Small intestine (tissue), 7 donors: Measurements from ENCODE around the gene PLXDC1. TPM values are rescaled to one million over a fixed set of nuclear protein-coding genes. Genes with fewer than 3 reads are reported as not detected.
A peak's percentile ranks its signal among the peaks of the same experiment; 100 is the strongest.
"Not testable (repeated sequence)": the region's sequence is repeated elsewhere in the genome, so short reads cannot be mapped to it uniquely, and the experiment has no call there.

Experiments
- DNase-seq, 2 donors: peaks; one replicate each; pipeline versions ENCODE4 v3.0.0 to v3.0.0-alpha.2; 2013
- FAIRE-seq: peaks from 2 replicates; lab custom pipeline; 2012; peaks lifted over from hg19 to GRCh38; lab: Jason Lieb, UNC
- H3K27ac ChIP-seq, 3 donors: one replicate each; pipeline ENCODE4 v1.5.1; 2013; ENCODE audit warnings: low read length in 2 of 3, mild to moderate bottlenecking in 2 of 3, control low read depth in 1 of 3, inconsistent platforms in 1 of 3, low read depth in 1 of 3, moderate library complexity in 1 of 3
- H3K27me3 ChIP-seq, 3 donors: one replicate each; pipeline ENCODE4 v1.6.1; 2013; ENCODE audit warnings: low read length in 3 of 3, inconsistent platforms in 1 of 3; ENCODE audit not compliant: control insufficient read depth in 3 of 3, insufficient read depth in 3 of 3
- H3K36me3 ChIP-seq, 3 donors: one replicate each; pipeline ENCODE4 v1.6.1; 2013; ENCODE audit warnings: low read length in 3 of 3, inconsistent platforms in 1 of 3, low read depth in 1 of 3, mild to moderate bottlenecking in 1 of 3, moderate library complexity in 1 of 3; ENCODE audit not compliant: control insufficient read depth in 3 of 3, insufficient read depth in 2 of 3
- H3K4me1 ChIP-seq, 3 donors: one replicate each; pipeline ENCODE4 v1.6.1; 2013; ENCODE audit warnings: low read length in 2 of 3, inconsistent platforms in 1 of 3, low read depth in 1 of 3, mild to moderate bottlenecking in 1 of 3, moderate library complexity in 1 of 3; ENCODE audit not compliant: control insufficient read depth in 3 of 3, insufficient read depth in 2 of 3
- H3K4me3 ChIP-seq, 3 donors: one replicate each; pipeline ENCODE4 v1.5.1; 2013; ENCODE audit warnings: low read length in 3 of 3, control low read depth in 1 of 3, inconsistent platforms in 1 of 3, low read depth in 1 of 3, mild to moderate bottlenecking in 1 of 3, moderate library complexity in 1 of 3
- H3K9me3 ChIP-seq, 2 donors: one replicate each; pipeline ENCODE4 v1.6.1; 2013; ENCODE audit warnings: low read depth in 1 of 2, low read length in 1 of 2; ENCODE audit not compliant: control insufficient read depth in 2 of 2, insufficient read depth in 1 of 2
- WGBS, 3 donors: extraction: QIAGEN DNeasy Blood & Tissue Kit; methylation state at CpG; one replicate each; pipeline ENCODE4 v1.1.7; 2013; 5-methylcytosine and 5-hydroxymethylcytosine counted together
- polyA plus RNA-seq, 4 donors: library from polyadenylated mRNA; stranded (reverse) in 3 of 4; unstranded in 1 of 4; fragments of 200-250 nt in 3 of 4; fragments of 120-200 nt in 1 of 4; gene quantifications; one replicate each; pipeline versions ENCODE4 v1.2.1 to v1.2.3, GENCODE V29; 2013
- donor health status: healthy with polysubstance abuse.
- donor health status: control.
- donor health status: control.
- donor health status: Bipolar disorder and iron deficiency.
- donor health status: healthy.

PLXDC1 gene
- polyA plus RNA-seq, 4 donors: 2.1 to 12.7 (median 3.4) TPM

GRCh38 chr17:39125143-39125875 is 26.1 kb downstream of the PLXDC1 start:
- WGBS, 3 donors: 90 to 91% (median 90%) methylated on average over 2 of the region's 2 CpGs

GRCh38 chr17:39123627-39124026 is 27.8 kb downstream of the PLXDC1 start:
- 78 to 83% (median 82%) methylated on average over 9 of the region's 9 CpGs for WGBS, 3 donors
- FAIRE-seq (no peak), DNase-seq (no peak)

More at GRCh38 chr17:39125143-39125875, 26.1 kb downstream of the PLXDC1 start:
- H3K36me3 ChIP-seq: no peaks in the 10 kb centered on the region
- DNase-seq (no peak), FAIRE-seq (no peak)
- H3K4me3 ChIP-seq: no peak overlapping the region
- no peaks in the 10 kb centered on the region for H3K4me1 ChIP-seq
- no peaks in the 10 kb centered on the region for H3K9me3 ChIP-seq
- H3K27ac ChIP-seq: no peak overlapping the region
- no peaks in the 10 kb centered on the region for H3K27me3 ChIP-seq

GRCh38 chr17:39122991-39123390 is 28.4 kb downstream of the PLXDC1 start:
- no peak for FAIRE-seq
- DNase-seq: no peak
- no peaks in the 10 kb centered on the region for H3K9me3 ChIP-seq
- no peaks in the 10 kb centered on the region for H3K4me1 ChIP-seq
- no peaks in the 10 kb centered on the region for H3K27me3 ChIP-seq
- no peak overlapping the region for H3K4me3 ChIP-seq
- no peak overlapping the region for H3K27ac ChIP-seq
- H3K36me3 ChIP-seq: no peaks in the 10 kb centered on the region
- WGBS, 3 donors: 83 to 92% (median 90%) methylated on average over 7 of the region's 7 CpGs

More at GRCh38 chr17:39123627-39124026, 27.8 kb downstream of the PLXDC1 start:
- no peaks in the 10 kb centered on the region for H3K9me3 ChIP-seq
- H3K4me3 ChIP-seq: no peak overlapping the region
- no peaks in the 10 kb centered on the region for H3K27me3 ChIP-seq
- no peaks in the 10 kb centered on the region for H3K4me1 ChIP-seq
- H3K36me3 ChIP-seq: no peaks in the 10 kb centered on the region
- H3K27ac ChIP-seq: no peak overlapping the region

GRCh38 chr17:39121919-39122318 is 29.5 kb downstream of the PLXDC1 start:
- FAIRE-seq, H3K4me1 ChIP-seq, H3K36me3 ChIP-seq, H3K4me3 ChIP-seq, H3K27ac ChIP-seq, H3K27me3 ChIP-seq, DNase-seq, H3K9me3 ChIP-seq: not testable (repeated sequence)
- 88 to 96% (median 92%) methylated on average over 8 to 10 of the region's 10 CpGs for whole genome bisulfite sequencing, 3 donors

- Histone ChIP-seq H3K36me3 (no peaks in the 10 kb centered on the region), H3K27me3 (peaks cover 0 to 3% (median 0%) of the 10 kb centered on the region in 3 donors), H3K4me3 (no peak overlapping the region), H3K9me3 (peaks cover 0 to 3% of the 10 kb centered on the region in 2 donors), H3K4me1 (no peaks in the 10 kb centered on the region), H3K27ac (no peak overlapping the region)
- FAIRE-seq (no peak), DNase-seq (no peak)
- WGBS, 3 donors: 87 to 95% (median 89%) methylated on average over 5 of the region's 5 CpGs
These were observed 32.6 kb downstream of the PLXDC1 start for GRCh38 chr17:39118674-39119419.

GRCh38 chr17:39116224-39116623 is 35.2 kb downstream of the PLXDC1 start:
- DNase-seq (no peak), FAIRE-seq (no peak)
- WGBS, 3 donors: 63 to 93% (median 81%) methylated on average over 3 of the region's 3 CpGs
- Histone ChIP-seq H3K27me3 (peaks cover 0 to 4% (median 0%) of the 10 kb centered on the region in 3 donors), H3K36me3 (no peaks in the 10 kb centered on the region), H3K27ac (no peak overlapping the region), H3K9me3 (peaks cover 0 to 4% of the 10 kb centered on the region in 2 donors), H3K4me3 (no peak overlapping the region), H3K4me1 (no peaks in the 10 kb centered on the region)

- 12 to 48% (median 40%) methylated on average over 5 of the region's 5 CpGs for whole genome bisulfite sequencing, 3 donors
- H3K9me3 ChIP-seq: peaks cover 0 to 4% of the 10 kb centered on the region in 2 donors
- FAIRE-seq: no peak
- H3K4me3 ChIP-seq: no peak overlapping the region
- peaks cover 0 to 9% (median 0%) of the 10 kb centered on the region in 3 donors for H3K27me3 ChIP-seq
- H3K36me3 ChIP-seq: no peaks in the 10 kb centered on the region
- H3K4me1 ChIP-seq: peaks cover 0 to 2% (median 0%) of the 10 kb centered on the region in 3 donors
- DNase-seq: peak in 1 of 2 donors; percentile 27
- peak overlapping the region in 1 of 3 donors; percentile 0 for H3K27ac ChIP-seq
These were observed 36.3 kb downstream of the PLXDC1 start for GRCh38 chr17:39115135-39115534.

GRCh38 chr17:39114723-39115122 is 36.7 kb downstream of the PLXDC1 start:
- peak overlapping the region in 1 of 3 donors; percentile 5 for H3K27ac ChIP-seq
- 72 to 91% (median 83%) methylated on average over 14 of the region's 14 CpGs for WGBS, 3 donors
- FAIRE-seq: no peak

More at GRCh38 chr17:39114723-39115122, 36.7 kb downstream of the PLXDC1 start:
- no peak for DNase-seq
- Histone ChIP-seq H3K4me3 (no peak overlapping the region), H3K4me1 (peaks cover 0 to 2% (median 0%) of the 10 kb centered on the region in 3 donors), H3K9me3 (peaks cover 0 to 4% of the 10 kb centered on the region in 2 donors), H3K36me3 (no peaks in the 10 kb centered on the region), H3K27me3 (peaks cover 0 to 9% (median 0%) of the 10 kb centered on the region in 3 donors)
